GM21367 (cell line): ENCODE measurements around the gene FSTL4.

Experiments
- ATAC-seq: cut with Tn5 transposase; IDR thresholded peaks from one replicate; pipeline ENCODE4 v1.9.1; 2021; ENCODE audit not compliant: unreplicated experiment

FSTL4 gene

GRCh38 chr5:133332439-133333024 is 279.8 kb downstream of the FSTL4 start:
- ATAC-seq = no peak

- ATAC-seq = no peak
Observed at GRCh38 chr5:133331941-133332340, 280.4 kb downstream of the FSTL4 start.

GRCh38 chr5:133330956-133331355 is 281.4 kb downstream of the FSTL4 start:
- ATAC-seq = no peak

- no peak for ATAC-seq
Observed at GRCh38 chr5:133328800-133329199, 283.5 kb downstream of the FSTL4 start.

DNA sequence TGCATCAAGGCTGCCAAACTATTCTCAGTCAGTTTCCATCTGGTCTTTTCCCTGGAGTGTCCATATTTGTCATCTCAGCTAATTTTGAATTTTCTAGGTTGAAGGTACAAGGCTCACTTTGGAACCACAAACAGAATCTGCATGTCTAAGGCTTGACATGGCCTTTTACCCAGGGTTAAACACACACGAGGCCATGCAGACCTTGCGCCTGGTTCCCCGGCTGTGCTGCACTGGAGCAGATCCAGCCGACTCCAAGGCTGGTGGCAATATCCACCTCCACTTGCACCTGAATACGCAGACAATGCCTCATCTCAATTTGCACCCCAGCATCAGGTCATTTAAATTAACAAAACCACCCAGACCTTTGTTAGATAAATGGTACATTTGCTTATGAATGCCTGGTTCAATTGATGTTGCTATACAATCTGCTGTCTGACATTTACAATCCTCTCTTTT is 284.4 kb downstream of the FSTL4 start:
- ATAC-seq = no peak

DNA sequence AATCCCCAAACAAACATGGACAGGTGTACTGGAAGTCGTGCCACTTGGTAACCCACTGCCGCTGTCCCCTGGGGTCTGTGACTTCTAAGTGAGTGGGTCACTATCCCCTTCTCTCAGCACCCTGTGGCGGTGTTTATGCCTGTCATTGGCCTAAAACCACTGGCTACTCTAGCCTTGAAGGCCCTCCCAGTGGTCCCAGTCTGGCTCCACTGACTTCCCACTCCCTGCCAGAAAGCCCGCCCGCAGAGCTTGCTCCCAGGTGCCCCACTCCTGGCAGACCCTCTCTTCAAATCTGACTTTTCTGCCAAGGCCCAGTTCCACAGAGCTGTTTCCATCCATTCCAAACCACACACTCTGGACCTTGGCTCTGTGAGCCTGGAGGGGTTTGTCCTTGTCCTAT is 286.0 kb downstream of the FSTL4 start:
- ATAC-seq = no peak

DNA sequence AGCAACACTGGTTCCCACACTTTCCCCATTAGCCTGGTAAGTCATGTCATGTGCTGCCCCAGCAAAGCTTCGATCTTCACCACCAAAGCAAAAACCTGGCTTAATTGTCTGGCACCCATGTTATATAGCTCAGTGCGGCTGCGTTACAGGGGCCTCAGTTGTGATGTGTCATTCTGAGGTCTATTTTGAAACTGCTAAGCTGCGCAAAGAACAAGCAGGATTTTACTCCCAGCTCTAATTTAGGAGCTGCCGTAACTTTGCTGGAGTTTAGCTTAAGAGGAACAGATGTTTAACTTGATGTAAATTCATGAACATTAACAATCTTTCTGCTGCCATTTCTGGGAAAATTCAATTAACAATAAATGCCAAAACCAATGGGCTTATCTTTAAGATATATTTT is 286.5 kb downstream of the FSTL4 start:
- no peak for ATAC-seq

DNA sequence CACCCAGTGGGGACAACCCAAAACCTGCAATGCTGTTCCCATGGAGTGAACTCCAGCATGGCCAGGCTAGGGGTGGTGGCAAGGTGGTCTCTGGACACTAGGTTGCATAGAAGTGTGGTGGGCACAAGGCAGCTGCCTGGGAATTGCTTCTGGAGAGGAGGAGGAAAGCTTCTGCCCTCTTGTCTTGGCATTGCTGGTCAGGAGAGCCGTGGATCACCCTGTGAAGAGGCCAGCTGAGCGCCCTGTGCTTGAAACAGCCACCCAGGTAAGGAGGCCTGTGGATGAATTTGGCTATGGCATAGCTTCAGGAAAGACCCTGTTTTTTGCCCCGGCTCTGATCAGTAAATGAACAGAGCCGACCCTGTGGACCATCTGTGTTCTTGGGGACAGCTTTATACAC is 287.4 kb downstream of the FSTL4 start:
- ATAC-seq = no peak

DNA sequence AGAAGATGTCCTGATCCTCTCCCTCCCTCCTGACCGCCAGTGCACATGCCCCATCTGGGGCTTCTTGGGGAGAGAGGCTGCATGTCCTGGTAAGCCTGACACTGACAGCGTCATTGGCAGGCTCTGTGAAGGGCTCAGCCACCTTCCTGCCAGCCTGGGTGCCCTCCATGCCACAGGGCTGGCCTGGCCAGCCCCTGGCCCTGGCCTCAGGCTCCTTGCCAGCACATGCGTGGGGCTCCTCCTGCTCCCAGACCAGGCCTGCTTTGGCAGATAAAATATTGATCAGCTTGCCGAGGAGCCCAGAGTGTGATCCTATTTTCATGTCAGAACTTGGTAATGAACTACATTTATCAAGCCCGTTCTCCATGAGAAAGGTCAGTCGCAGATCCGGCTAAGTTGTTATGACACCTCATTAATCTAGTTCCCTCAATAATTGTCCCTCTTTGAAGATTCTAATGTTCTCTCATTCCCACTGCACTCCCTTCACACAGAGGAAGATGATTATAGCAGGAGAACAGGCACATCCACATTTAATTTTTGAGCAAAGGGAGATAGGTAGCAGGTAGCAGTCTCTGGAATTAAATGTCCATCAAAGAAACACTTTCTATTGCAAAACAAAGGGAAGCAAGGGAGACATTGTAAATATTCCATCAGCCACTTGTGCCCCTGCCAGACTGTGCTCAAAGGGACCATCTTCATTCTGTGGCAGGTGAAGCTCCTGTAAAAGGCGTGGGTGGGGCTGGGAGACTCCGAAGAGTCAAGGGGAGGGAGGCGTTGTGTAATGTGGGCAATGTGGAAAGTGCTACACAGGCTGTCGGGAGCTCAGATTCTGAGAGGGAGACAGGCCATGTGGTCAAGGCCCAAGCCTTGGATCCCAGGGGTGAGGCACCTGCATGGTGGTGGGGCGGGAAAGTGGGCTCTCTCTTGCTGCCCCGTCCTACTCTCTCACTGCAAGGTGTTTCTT is 288.6 kb downstream of the FSTL4 start:
- no peak for ATAC-seq

DNA sequence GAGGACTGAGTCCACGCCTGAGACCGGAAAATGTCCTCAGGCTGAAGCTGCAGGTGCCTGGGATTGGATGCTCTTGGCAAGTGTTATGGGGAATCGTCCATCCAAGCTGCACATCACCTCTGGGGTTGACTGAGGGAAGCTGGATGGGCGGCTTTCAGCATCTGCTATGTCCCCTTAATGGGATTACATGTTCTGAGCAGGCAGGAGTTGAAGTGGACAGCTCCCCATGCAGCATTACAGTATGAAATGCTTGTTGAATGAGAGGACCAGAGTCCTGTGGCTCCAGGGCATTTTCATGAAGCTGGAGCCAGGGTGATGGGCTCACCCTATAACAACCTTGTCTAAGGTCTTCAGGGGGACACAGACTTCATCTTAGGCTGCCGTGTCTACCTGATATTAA is 289.6 kb downstream of the FSTL4 start:
- ATAC-seq = no peak

DNA sequence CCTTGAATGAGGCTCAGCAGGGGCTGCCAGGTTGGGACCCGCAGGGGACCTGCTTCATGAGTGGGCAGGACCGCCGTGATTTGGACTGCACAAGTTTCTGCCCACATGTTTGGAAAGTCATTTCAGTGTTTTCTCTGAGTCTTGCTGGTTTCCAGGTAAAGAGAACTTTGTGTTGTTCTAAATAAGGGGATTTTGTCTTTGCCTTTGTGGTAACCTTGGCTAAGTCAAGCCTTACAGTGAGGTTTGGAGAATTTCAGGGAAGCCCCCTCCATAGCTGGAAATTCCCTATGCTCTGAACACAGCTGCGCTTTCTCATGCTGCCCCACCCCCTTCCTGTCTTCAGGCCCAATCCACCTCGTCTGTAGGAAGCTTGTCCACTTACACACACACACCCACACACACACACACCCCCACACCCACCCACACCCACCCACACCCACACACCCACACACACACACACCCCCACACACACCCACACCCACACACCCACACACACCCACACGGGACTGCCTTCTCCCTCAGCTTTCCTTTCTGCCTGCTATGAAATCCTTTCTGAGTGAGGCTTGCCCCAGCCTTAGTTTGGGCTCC is 290.4 kb downstream of the FSTL4 start:
- no peak for ATAC-seq

DNA sequence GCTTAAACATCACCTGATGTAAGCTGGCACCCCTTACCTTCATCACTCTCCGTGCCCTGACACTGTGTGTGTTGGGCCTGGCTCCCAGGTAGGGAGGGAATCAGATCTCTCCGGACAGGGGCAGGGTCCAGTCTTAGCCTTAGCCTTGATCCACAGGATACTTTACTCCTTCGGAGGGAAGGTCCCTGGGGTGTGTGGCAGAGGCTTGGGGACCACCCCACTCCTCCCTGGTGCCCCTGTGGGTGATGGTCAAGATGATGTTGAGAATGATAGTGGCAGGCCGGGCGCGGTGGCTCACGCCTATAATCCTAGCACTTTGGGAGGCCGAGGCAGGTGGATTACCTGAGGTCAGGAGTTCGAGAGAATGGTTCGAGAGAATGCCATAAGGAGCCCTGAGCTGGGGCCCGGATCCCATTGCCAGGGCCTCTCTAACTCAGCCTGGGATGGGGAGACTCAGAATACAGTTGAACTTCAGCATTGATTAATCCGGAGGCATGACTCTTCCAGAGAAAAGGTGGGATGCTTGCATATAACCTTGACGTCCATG is 291.0 kb downstream of the FSTL4 start:
- ATAC-seq = no peak

DNA sequence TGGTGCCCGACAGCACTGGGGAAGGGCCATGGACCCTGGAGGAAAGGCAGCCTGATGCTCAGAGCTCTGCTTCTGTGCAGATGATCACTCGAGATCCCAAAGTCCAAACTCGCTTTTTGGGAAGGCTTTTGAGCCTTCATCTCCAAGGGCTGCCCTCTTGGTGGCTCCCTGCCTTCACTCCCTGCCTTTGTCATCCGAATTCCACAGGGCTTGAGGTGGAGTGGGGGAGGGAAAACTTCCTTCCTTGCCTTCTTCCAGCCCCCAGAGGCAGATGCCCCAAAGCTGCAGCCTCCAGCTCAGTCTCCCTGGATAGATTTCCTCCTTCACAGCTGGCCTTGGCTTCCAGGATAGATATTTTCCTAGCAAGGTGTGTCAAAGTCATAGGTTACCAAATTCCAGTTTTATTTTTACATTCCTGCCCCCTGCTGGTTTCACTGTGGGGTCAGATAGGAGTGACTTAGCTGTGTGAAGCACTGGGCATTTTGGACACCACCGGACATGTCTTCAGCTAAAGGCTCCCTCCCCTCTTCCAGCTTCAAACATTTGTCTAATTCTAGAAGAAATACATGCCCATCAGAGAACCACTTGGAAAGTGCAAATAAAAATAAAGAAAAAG is 292.3 kb downstream of the FSTL4 start:
- ATAC-seq = no peak

- no peak for ATAC-seq
Observed at GRCh38 chr5:133319244-133319643, 293.1 kb downstream of the FSTL4 start.

- no peak for ATAC-seq
Observed at GRCh38 chr5:133317558-133317957, 294.8 kb downstream of the FSTL4 start.

DNA sequence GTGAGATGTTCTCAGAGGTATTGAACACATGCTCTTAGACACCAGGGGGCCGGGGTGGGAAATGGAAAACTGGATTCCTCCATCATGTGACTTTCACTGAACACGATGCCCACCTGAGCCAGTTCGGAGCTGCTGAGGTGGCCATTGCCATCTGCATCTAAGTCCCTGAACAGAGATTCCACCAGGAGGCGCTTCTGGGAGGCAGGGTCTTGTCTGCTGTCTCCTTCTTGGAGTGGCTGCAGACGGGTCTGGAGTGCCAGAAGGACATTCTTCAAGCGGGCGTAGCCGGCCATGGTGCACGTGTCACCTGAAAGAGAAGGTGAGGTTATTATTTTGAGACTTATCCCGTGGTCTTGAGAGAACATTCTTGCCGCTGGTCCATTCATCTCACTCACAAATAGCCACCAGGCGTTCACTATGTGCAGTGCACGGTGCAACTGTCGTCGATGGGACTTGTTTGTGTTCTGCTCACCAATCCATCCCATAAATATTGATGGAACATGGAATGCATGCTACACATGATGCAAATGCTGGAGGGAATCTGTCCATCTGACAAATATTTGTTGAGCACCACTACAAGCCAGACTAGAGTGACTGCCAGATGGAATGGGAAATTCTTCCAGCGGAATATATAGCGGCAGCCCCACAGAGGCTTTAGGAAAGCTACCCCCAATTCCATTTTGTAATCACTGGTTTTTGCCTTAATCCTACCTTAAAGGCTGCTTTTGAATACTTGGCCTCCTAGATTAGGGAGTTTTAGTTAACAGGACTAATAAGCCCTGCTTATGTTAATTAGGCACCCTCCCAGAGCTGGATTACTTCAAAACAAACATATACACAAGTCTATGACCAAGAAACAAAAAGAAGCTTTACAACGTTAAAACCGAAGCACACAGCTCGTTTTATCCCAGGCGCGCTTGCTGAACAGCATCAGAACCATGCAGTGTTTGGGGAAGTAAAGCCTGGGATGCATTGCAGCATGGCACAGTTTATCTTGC is 295.7 kb downstream of the FSTL4 start:
- no peak for ATAC-seq

- no peak for ATAC-seq
Observed at GRCh38 chr5:133314086-133314485, 298.3 kb downstream of the FSTL4 start.

- no peak for ATAC-seq
Observed at GRCh38 chr5:133311176-133311575, 301.2 kb downstream of the FSTL4 start.

DNA sequence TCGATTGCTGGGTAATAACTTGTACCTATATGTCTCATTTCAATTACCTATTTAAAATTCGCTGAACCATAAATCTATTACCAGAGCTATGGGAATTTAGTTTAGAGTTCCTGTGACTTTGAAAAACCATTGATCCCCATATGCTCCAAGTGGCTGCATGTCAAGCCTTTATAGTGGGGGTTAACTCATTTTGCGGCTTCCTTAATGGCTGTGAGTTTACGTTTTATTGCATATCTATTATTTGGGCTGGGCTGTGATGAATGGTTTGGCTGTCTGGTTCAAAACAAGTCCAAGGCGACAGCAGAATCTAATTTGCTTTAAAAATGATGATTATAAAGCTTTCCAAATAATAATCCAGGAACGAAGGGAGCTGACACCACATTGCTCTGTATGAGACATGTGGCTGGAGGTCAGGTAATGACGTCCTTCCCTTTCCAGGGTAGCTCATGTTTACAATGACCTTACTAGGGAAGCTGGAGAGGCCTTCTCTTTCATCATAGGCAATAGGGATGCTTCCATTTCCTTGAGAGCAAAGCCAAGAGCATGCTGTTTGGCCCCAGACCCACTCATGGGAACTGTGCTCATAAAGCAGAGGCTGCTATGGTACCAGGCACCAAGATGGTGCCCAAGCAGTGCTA is 302.2 kb downstream of the FSTL4 start:
- ATAC-seq = no peak
